Stimulated activated CD8-positive, alpha-beta memory T cell treated with anti-CD3 and anti-CD28 coated beads, Interleukin-2, amount 100 ng/mL, for 1 hour (primary cell): ENCODE results near the gene TFB1M.
A peak's percentile ranks its signal among the peaks of the same experiment; 100 is the strongest.
"Not testable (repeated sequence)": the region's sequence is repeated elsewhere in the genome, so short reads cannot be mapped to it uniquely, and the experiment has no call there.

Source experiments
- DNase-seq, 2 donors: peaks; one replicate each; pipeline ENCODE4 v3.0.0-alpha.2; 2020; ENCODE audit warnings: low read depth in 2 of 2

Gene TFB1M

GRCh38 chr6:155329460-155330132 is 15.3 kb upstream of the TFB1M start:
- no peak for DNase-seq

GRCh38 chr6:155328539-155329459 is 14.5 kb upstream of the TFB1M start:
- DNase-seq: no peak

GRCh38 chr6:155328074-155328538 is 13.8 kb upstream of the TFB1M start:
- DNase-seq: no peak

- DNase-seq: peak; percentile 33 to 35
These were observed 13.2 kb upstream of the TFB1M start for GRCh38 chr6:155327326-155328073.

- DNase-seq: no peak
These were observed 11.6 kb upstream of the TFB1M start for GRCh38 chr6:155325700-155326516.

GRCh38 chr6:155324993-155325392 is 10.7 kb upstream of the TFB1M start:
- no peak for DNase-seq

- no peak for DNase-seq
These were observed 9.9 kb upstream of the TFB1M start for GRCh38 chr6:155324172-155324571.

GRCh38 chr6:155319902-155320301 is 5.6 kb upstream of the TFB1M start:
- DNase-seq: no peak

GRCh38 chr6:155317186-155317585 is 2.9 kb upstream of the TFB1M start:
- no peak for DNase-seq

GRCh38 chr6:155316419-155316818 is 2.1 kb upstream of the TFB1M start:
- no peak for DNase-seq

GRCh38 chr6:155315516-155315871 is 1.2 kb upstream of the TFB1M start:
- no peak for DNase-seq

GRCh38 chr6:155314773-155315515 is 660 bp upstream of the TFB1M start:
- peak in 1 of 2 donors; percentile 24 for DNase-seq

- DNase-seq: peak in 1 of 2 donors; percentile 29
These were observed 637 bp downstream of the TFB1M start for GRCh38 chr6:155313602-155314091.

- not testable (repeated sequence) for DNase-seq
These were observed 1.3 kb downstream of the TFB1M start for GRCh38 chr6:155312950-155313349.

GRCh38 chr6:155311583-155311982 is 2.7 kb downstream of the TFB1M start:
- no peak for DNase-seq

- no peak for DNase-seq
These were observed 3.2 kb downstream of the TFB1M start for GRCh38 chr6:155311086-155311485.

- no peak for DNase-seq
These were observed 3.7 kb downstream of the TFB1M start for GRCh38 chr6:155310596-155310995.

GRCh38 chr6:155309150-155309549 is 5.1 kb downstream of the TFB1M start:
- no peak for DNase-seq

- no peak for DNase-seq
These were observed 7.3 kb downstream of the TFB1M start for GRCh38 chr6:155306958-155307357.

- no peak for DNase-seq
These were observed 10.9 kb downstream of the TFB1M start for GRCh38 chr6:155303361-155303870.
